CD14-positive monocyte (primary cell): ENCODE measurements around the gene CAMTA1. TPM values are rescaled to one million over a fixed set of nuclear protein-coding genes. Genes with fewer than 3 reads are reported as not detected.
A peak's percentile ranks its signal among the peaks of the same experiment; 100 is the strongest.

Experiments
- DNase-seq, 3 donors: peaks; one replicate each; pipeline ENCODE4 v3.0.0-alpha.2; 2011 to 2022
- H2AFZ ChIP-seq: 2 replicates; pipeline ENCODE4 v1.6.0; 2012; ENCODE audit warnings: mild to moderate bottlenecking, low read depth, low read length, inconsistent platforms; ENCODE audit not compliant: insufficient read depth, poor library complexity, severe bottlenecking
- H3K27ac ChIP-seq, 2 donors: 1 replicate in 1 of 2; 2 replicates in 1 of 2; pipeline ENCODE4 v1.5.1; 2012 to 2013; ENCODE audit warnings: low read length in 2 of 2, control low read depth in 1 of 2, inconsistent platforms in 1 of 2, low read depth in 1 of 2, mild to moderate bottlenecking in 1 of 2
- H3K27me3 ChIP-seq, 2 donors: one replicate each; pipeline versions ENCODE4 v1.6.0 to v1.6.1; 2011 to 2013; ENCODE audit warnings: low read length in 2 of 2; ENCODE audit not compliant: control insufficient read depth in 2 of 2, insufficient read depth in 2 of 2
- H3K36me3 ChIP-seq, 2 donors: replicated peaks in 1 of 2; 1 replicate in 1 of 2; 2 replicates in 1 of 2; pipeline versions ENCODE4 v1.5.1 to v1.6.1; 2012 to 2013; ENCODE audit warnings: low read length in 2 of 2, control low read depth in 1 of 2, inconsistent platforms in 1 of 2, mild to moderate bottlenecking in 1 of 2; ENCODE audit not compliant: insufficient read depth in 2 of 2, control insufficient read depth in 1 of 2
- H3K4me1 ChIP-seq, 2 donors: 1 replicate in 1 of 2; 2 replicates in 1 of 2; pipeline versions ENCODE4 v1.5.1 to v1.6.1; 2012 to 2013; ENCODE audit warnings: low read length in 2 of 2, control low read depth in 1 of 2, inconsistent platforms in 1 of 2, mild to moderate bottlenecking in 1 of 2, moderate library complexity in 1 of 2; ENCODE audit not compliant: insufficient read depth in 2 of 2, control insufficient read depth in 1 of 2
- H3K4me2 ChIP-seq: replicated peaks from 2 replicates; pipeline ENCODE3; 2012; ENCODE audit warnings: low read length, moderate library complexity, mild to moderate bottlenecking; ENCODE audit not compliant: poor library complexity, severe bottlenecking; ENCODE audit errors: extremely low read depth
- H3K4me3 ChIP-seq, 3 experiments: fragments of 200-600 bp in 1 of 3; sonication (generic) in 1 of 3; replicated peaks in 1 of 3; 1 replicate in 2 of 3; 2 replicates in 1 of 3; pipeline ENCODE4 v1.5.1; 2011 to 2013; ENCODE audit warnings: low read length in 3 of 3, mild to moderate bottlenecking in 3 of 3, control low read depth in 2 of 3, low read depth in 2 of 3, inconsistent platforms in 1 of 3, moderate library complexity in 1 of 3
- H3K79me2 ChIP-seq: 2 replicates; pipeline ENCODE4 v1.6.0; 2012; ENCODE audit warnings: mild to moderate bottlenecking, control low read depth, inconsistent platforms, low read length, moderate library complexity; ENCODE audit not compliant: insufficient read depth
- H3K9ac ChIP-seq: 2 replicates; pipeline ENCODE4 v1.6.0; 2017; ENCODE audit warnings: low read length, mild to moderate bottlenecking; ENCODE audit not compliant: insufficient read depth, poor library complexity, severe bottlenecking
- H3K9me3 ChIP-seq, 2 donors: replicated peaks in 1 of 2; 1 replicate in 1 of 2; 2 replicates in 1 of 2; pipeline versions ENCODE4 v1.5.1 to v1.6.1; 2012 to 2013; ENCODE audit warnings: low read length in 2 of 2, control low read depth in 1 of 2; ENCODE audit not compliant: control insufficient read depth in 1 of 2, insufficient read depth in 1 of 2
- H4K20me1 ChIP-seq: 2 replicates; pipeline ENCODE4 v1.6.0; 2012; ENCODE audit warnings: mild to moderate bottlenecking, low read length, control low read depth, moderate library complexity; ENCODE audit not compliant: insufficient read depth
- H3K27ac Mint-ChIP-seq, 7 donors: one replicate each; pipeline ENCODE4 v1.8.0; 2020; ENCODE audit warnings: mild to moderate bottlenecking in 7 of 7, mixed read lengths in 7 of 7, moderate library complexity in 6 of 7, inconsistent platforms in 2 of 7
- H3K27me3 Mint-ChIP-seq, 3 donors: one replicate each; pipeline ENCODE4 v1.8.0; 2021 to 2022; ENCODE audit warnings: low read depth in 3 of 3, mild to moderate bottlenecking in 3 of 3, mixed read lengths in 3 of 3, moderate library complexity in 3 of 3, inconsistent platforms in 1 of 3
- H3K36me3 Mint-ChIP-seq, 2 donors: one replicate each; pipeline ENCODE4 v1.8.0; 2020; ENCODE audit warnings: mixed read lengths in 2 of 2, inconsistent platforms in 1 of 2, mild to moderate bottlenecking in 1 of 2
- H3K4me1 Mint-ChIP-seq: one replicate; pipeline ENCODE4 v1.8.0; 2020; ENCODE audit warnings: mild to moderate bottlenecking, mixed read lengths
- H3K4me3 Mint-ChIP-seq, 2 donors: one replicate each; pipeline ENCODE4 v1.8.0; 2020; ENCODE audit warnings: mild to moderate bottlenecking in 2 of 2, mixed read lengths in 2 of 2, moderate library complexity in 1 of 2
- H3K9me3 Mint-ChIP-seq, 7 donors: one replicate each; pipeline ENCODE4 v1.8.0; 2020 to 2022; ENCODE audit warnings: mixed read lengths in 7 of 7, mild to moderate bottlenecking in 6 of 7, moderate library complexity in 6 of 7, inconsistent platforms in 2 of 7
- CTCF ChIP-seq: fragments of 200-600 bp; IDR thresholded peaks from one replicate; pipeline ENCODE4 v1.8.0; 2022; ENCODE audit warnings: antibody characterized with exemption, mild to moderate bottlenecking
- WGBS: methylation state at CpG from one replicate; pipeline ENCODE4 v1.1.5; 2013; ENCODE audit warnings: missing lambda C conversion rate; ENCODE audit not compliant: insufficient coverage; 5-methylcytosine and 5-hydroxymethylcytosine counted together
- intact Hi-C, 2 donors: fragments of 100-400 bp; cut with micrococcal nuclease; formaldehyde crosslinking; loops; one replicate each; pipeline versions ENCODE4 v1.15.0 to v1.15.1; 2023
- polyA plus RNA-seq, 3 donors: library from polyadenylated mRNA; depleted of rRNA in 1 of 3; unstranded in 2 of 3; stranded (reverse) in 1 of 3; fragments of 300-500 nt in 2 of 3; fragments of >200 nt in 1 of 3; fragmentation: Illumina TruSeq in 2 of 3; gene quantifications; 1 replicate in 2 of 3; 2 replicates in 1 of 3; pipeline ENCODE4 v1.2.3, GENCODE V29; 2012 to 2021

The CAMTA1 gene
- polyA plus RNA-seq, 3 donors = 52.0 to 89.6 (median 78.3) TPM

GRCh38 chr1:7127322-7128075 is 342.2 kb downstream of the CAMTA1 start:
- Mint-ChIP-seq H3K4me1 (peaks cover 11% of the 10 kb centered on the region), H3K36me3 (no peaks in the 10 kb centered on the region), H3K27me3 (peaks cover 2 to 11% (median 6%) of the 10 kb centered on the region in 3 donors), H3K9me3 (peaks cover 0 to 3% (median 0%) of the 10 kb centered on the region in 7 donors), H3K4me3 (no peak overlapping the region), H3K27ac (peak overlapping the region in 1 of 7 donors; percentile 21)
- no peak for DNase-seq
- H3K79me2 ChIP-seq = no peaks in the 10 kb centered on the region
- no peaks in the 10 kb centered on the region for H3K27me3 ChIP-seq
- H3K4me2 ChIP-seq = no peak overlapping the region
- H3K9ac ChIP-seq = no peak overlapping the region
- no peak overlapping the region for H2AFZ ChIP-seq
- no peak for TF ChIP-seq CTCF
- WGBS = 0% methylated on average over 6 of the region's 12 CpGs
- no peaks in the 10 kb centered on the region for H3K36me3 ChIP-seq
- intact Hi-C loops = no loop called here
- no peak overlapping the region for H3K4me3 ChIP-seq
- H3K4me1 ChIP-seq = peaks cover 0 to 7% of the 10 kb centered on the region in 2 donors
- H3K27ac ChIP-seq = no peak overlapping the region
- H4K20me1 ChIP-seq = no peaks in the 10 kb centered on the region
- H3K9me3 ChIP-seq = no peaks in the 10 kb centered on the region

GRCh38 chr1:7128293-7128692 is 343.0 kb downstream of the CAMTA1 start:
- H3K4me1 Mint-ChIP-seq = peaks cover 11% of the 10 kb centered on the region
- H3K27ac ChIP-seq = no peak overlapping the region
- H4K20me1 ChIP-seq = no peaks in the 10 kb centered on the region
- no peaks in the 10 kb centered on the region for H3K36me3 Mint-ChIP-seq
- no peaks in the 10 kb centered on the region for H3K27me3 ChIP-seq
- peaks cover 0 to 7% of the 10 kb centered on the region in 2 donors for H3K4me1 ChIP-seq
- intact Hi-C loops = no loop called here
- no peak overlapping the region for H2AFZ ChIP-seq
- H3K27me3 Mint-ChIP-seq = peaks cover 2 to 11% (median 6%) of the 10 kb centered on the region in 3 donors
- no peaks in the 10 kb centered on the region for H3K9me3 ChIP-seq
- peaks cover 0 to 3% (median 0%) of the 10 kb centered on the region in 7 donors for H3K9me3 Mint-ChIP-seq
- H3K36me3 ChIP-seq = no peaks in the 10 kb centered on the region
- H3K27ac Mint-ChIP-seq = no peak overlapping the region
- H3K4me3 ChIP-seq = no peak overlapping the region
- H3K4me3 Mint-ChIP-seq = no peak overlapping the region
- H3K9ac ChIP-seq = no peak overlapping the region
- no CpG with 5 or more reads among the region's 2 CpGs for WGBS
- no peak for TF ChIP-seq CTCF
- no peaks in the 10 kb centered on the region for H3K79me2 ChIP-seq
- H3K4me2 ChIP-seq = no peak overlapping the region
- DNase-seq = no peak
